GM18951 (cell line): Measurements from ENCODE around the gene AIFM1.

Experiments
- POLR2A ChIP-seq: IDR thresholded peaks from 4 replicates; pipeline ENCODE4 v1.6.1; 2011; ENCODE audit warnings: mild to moderate bottlenecking; ENCODE audit not compliant: insufficient read length, insufficient read depth; ENCODE audit errors: extremely low read depth
- in situ Hi-C: fragments of 300-500 bp; cut with MboI; formaldehyde crosslinking; loops from one replicate; pipeline ENCODE4 v1.12.0; 2022; ENCODE audit warnings: low sequenced_read_pairs, mixed read lengths, inconsistent platforms; ENCODE audit not compliant: unreplicated experiment

The AIFM1 gene

GRCh38 chrX:130174937-130175336 lies 9.3 kb upstream of the AIFM1 start:
- in situ Hi-C loops: loop anchor here (10.0 kb wide), 1 partner anchor 90 kb away; no protein-coding TSS in a partner anchor

DNA sequence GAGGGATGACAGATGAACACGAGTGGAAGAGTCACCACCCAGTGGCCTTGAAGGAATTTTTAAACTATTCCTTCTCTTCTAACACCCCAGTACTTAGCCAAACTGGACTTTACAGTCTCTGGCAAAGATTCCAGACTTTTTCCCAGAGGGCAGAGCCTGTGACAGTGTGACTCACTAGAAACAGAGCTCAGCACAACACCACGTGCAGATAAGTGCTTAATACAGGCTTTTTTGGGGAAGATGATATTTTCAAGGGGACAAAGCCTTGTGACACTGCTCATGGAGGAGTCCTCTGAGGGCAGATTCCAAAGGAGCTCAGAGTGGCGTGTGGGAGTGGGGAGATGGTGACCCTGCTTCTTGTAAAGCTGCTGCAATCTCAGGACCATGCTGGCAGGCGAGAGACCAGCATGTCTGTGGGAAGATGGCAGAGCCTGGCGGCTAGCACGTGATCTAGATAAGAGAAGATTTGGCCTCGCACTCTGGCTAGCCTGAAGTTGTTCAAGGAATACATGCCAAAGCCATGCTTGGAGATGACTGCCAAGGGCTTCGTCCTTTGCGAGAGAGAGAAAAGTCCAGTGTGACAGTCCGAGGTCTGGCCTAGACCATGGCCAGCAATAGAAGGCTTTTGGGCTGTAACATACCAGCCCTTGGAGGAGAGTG lies 8.5 kb upstream of the AIFM1 start:
- TF ChIP-seq POLR2A: no peak
- in situ Hi-C loops: loop anchor here (10.0 kb wide), 1 partner anchor 89 kb away; no protein-coding TSS in a partner anchor

More at GRCh38 chrX:130174937-130175336, 9.3 kb upstream of the AIFM1 start:
- TF ChIP-seq POLR2A: no peak

GRCh38 chrX:130173190-130173895 lies 7.7 kb upstream of the AIFM1 start:
- peak; percentile 52 for TF ChIP-seq POLR2A
- in situ Hi-C loops: loop anchor here (10.0 kb wide), 1 partner anchor 89 kb away; no protein-coding TSS in a partner anchor

- in situ Hi-C loops: loop anchor here (10.0 kb wide), 1 partner anchor 87 kb away; no protein-coding TSS in a partner anchor
- no peak for TF ChIP-seq POLR2A
These were observed 6.6 kb upstream of the AIFM1 start for GRCh38 chrX:130172127-130172845.

DNA sequence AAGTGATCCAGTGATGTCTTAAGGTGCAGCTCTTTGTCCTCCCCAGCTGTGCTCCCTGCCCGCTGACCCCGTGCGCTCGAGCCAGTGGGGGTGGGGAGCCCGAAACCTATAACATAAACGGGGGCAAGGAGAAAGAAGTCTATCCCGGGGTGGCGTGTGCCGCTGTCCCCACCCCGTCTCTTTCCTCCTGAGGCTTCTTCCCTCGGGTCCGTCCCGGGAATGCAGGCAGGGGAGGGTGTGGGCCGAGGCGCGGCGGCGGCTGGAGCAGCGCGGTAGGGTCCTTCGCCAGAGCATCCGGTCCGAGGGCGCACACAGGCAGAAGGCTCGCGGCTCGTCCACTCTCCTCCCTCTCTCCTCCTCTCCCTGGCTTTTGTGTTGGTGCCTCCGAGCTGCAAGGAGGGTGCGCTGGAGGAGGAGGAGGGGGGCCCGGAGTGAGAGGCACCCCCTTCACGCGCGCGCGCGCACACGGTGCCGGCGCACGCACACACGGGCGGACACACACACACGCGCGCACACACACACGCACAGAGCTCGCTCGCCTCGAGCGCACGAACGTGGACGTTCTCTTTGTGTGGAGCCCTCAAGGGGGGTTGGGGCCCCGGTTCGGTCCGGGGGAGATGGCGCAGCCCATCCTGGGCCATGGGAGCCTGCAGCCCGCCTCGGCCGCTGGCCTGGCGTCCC lies 5.9 kb upstream of the AIFM1 start, which contains the start of gene RAB33A:
TSS of gene RAB33A (plus strand) at position 517 of the 681 bp plus-strand sequence. CDS start at position 618, 101 bp downstream.
- in situ Hi-C loops: loop anchor here (10.0 kb wide), 1 partner anchor 87 kb away; no protein-coding TSS in a partner anchor
- TF ChIP-seq POLR2A: peak; percentile 41

DNA sequence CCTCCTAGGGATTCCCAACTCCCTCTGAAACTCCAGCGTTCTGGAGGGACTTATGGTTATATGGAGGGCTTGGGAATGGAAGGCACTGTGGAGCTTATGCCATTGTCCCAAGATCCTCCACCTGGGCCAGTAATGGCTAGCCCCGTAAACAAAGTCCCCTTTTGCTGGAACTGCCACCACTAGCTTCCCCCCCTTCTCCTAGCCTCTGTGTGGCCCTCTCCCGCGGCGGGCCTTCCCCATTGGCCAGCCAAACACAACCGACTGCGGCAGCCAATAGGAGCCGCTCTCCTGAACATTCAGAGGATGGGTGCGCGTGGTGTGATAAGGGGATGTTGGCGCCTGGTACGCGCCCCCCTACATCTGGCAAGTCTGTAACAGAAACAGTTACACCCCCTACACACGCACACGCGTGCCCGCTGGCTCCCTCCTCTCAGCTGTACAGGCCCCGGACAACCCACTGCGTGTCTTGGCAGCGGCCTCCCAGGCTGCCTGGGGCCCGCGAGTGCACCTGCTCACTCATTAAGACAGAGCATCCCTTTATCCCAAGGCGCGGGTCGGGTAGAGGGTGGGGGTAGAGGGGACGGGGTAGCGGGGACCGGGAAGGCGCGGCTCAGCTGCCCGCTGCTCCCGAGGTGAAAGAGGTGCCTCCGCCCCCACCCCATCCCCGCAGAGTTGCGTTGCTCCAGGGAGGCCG lies 5.3 kb upstream of the AIFM1 start:
- TF ChIP-seq POLR2A: peak; percentile 37
- in situ Hi-C loops: loop anchor here (10.0 kb wide), 1 partner anchor 86 kb away; no protein-coding TSS in a partner anchor

GRCh38 chrX:130167040-130167439 lies 1.4 kb upstream of the AIFM1 start:
- in situ Hi-C loops: no loop called here
- no peak for TF ChIP-seq POLR2A

DNA sequence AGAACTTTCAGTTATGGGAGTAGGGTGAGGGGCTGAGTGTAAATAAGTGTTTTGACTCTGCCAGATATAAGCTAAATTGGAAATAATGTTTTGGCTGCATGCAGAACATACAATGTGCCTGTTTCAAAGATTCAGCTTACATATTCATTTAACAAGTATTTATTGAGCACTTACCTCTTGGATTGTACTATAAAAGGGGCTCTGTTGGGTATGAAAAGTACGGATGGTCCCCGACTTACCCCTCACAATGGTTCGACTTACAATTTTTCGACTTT lies 799 bp upstream of the AIFM1 start:
- no peak for TF ChIP-seq POLR2A
- in situ Hi-C loops: no loop called here

DNA sequence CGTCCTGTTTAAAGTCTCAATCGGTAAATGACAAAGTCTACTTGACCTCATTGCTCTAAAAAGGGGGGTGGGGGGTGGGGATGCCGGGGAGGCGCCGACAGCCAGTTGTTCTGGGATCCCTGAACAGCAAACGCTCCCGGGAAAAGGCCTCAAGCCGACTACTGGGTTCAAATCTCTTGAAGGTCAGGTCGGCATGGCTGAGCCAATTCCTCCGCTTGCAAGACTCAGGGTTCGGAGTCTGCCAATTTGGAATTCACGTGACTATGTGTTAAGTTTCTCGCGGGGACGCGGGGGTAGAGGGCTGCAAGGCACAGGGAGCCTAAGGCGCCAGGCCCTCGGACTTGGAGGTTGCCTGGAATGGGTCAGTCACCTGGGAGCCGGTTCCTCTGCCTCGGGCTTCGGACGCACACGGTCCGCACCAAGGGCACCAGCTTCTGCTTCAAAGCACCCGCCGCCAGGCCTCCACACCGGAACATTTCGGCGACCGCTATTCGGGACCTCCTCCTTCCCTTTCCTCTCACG lies 399 bp downstream of the AIFM1 start:
- no peak for TF ChIP-seq POLR2A
- in situ Hi-C loops: no loop called here

- in situ Hi-C loops: no loop called here
- no peak for TF ChIP-seq POLR2A
These were observed 2.2 kb downstream of the AIFM1 start for GRCh38 chrX:130163398-130163797.

DNA sequence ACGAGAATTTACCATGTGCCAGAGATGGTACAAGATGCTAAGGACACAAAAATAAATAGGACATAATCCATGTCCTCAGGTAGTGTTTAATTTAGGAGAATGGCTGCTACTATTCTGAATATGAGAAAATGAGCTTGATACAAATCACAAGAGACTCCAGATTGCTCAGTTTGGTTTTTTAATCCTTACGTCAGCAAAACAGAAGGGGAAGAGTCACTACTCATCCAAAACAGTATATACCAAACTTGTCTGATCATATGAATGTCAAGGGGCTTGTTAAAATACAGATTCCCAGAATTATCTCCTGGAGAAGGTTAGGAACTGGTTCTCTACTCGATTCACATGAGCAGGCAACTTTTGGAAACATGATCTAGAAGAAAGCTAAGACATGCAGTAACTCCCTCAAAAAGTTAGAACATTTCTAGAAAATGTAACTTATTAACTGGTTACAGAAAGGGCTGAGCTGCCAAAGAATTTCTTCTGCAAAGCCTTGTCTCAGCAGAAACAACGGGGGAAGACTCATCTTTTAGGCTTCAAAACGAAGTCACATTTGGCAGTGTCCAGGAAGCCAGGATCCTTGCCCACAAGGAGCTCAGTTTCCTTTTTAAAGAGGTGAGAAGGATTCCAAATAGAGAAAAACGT lies 3.4 kb downstream of the AIFM1 start:
- TF ChIP-seq POLR2A: no peak
- in situ Hi-C loops: no loop called here

DNA sequence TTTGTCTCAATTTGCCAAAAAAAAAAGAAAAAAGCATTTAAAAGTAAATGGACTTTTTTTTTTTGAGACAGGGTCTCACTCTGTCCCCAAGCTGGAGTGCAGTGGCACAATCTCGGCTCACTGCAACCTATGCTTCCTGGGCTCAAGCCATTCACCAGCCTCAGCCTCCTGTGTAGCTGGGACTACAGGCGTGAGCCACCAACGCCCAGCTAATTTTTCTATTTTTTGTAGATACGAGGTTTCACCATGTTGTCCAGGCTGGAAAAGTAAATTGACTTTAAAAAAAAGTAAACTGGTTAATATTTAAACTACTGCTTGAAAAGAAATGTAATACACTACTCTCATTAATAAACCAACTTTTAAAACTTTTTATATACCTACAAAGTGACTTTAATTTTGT lies 5.9 kb downstream of the AIFM1 start:
- TF ChIP-seq POLR2A: no peak
- in situ Hi-C loops: no loop called here
